ENCODE data around the gene PLVAP. TPM values are rescaled to one million over a fixed set of nuclear protein-coding genes. Genes with fewer than 3 reads are reported as not detected.

Gene PLVAP
- total RNA-seq, 1 donor from 2014 or later = 0.12 TPM

DNA sequence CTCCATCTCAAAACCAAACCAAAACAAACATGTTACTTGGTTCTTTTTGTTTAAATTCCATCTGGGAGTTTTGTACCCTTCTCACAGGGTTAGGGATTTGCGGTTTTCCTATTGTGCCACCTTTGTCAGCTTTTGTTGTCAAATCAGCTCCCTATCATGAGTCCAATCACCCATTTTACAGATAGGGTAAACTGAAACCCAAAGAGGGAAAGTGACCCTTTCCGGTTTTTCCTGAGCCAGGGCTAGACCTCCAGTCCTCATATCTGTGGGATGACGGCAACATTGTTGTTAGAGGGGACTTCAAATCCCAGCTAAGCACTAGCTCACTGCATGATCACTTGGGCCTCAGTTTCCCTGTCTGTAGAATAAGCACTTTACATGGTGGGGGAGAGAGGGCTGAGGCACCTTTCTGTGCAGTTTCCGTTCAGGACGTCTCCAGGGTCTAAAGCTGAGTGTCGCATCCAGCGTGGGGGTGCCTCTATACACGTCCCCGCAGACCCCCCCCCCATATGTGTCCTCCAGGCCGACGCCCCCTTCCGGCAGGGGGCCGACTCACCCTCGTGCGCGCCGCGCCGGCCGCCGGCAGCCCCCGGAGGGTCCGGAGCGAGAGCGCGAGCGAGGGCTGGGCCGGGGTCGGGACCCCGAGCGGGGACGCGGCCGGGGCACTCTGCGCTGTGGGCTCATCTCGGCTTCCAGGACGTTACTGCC, 13.0 kb upstream of the PLVAP start:
- Mint-ChIP-seq H3K4me3 (ENCODE audit: low read depth) (no peak overlapping the region), H3K4me1 (ENCODE audit: low read depth) (peaks cover 7% of the 10 kb centered on the region), H3K27me3 (peaks cover 11% of the 10 kb centered on the region), H3K36me3 (ENCODE audit: insufficient read depth) (peaks cover 3% of the 10 kb centered on the region), H3K27ac (no peak overlapping the region), H3K9me3 (ENCODE audit: low read depth) (peaks cover 4% of the 10 kb centered on the region)
- DNase-seq (ENCODE audit: low spot score, unreplicated experiment) = no peak
- TF ChIP-seq, protein P1, sequence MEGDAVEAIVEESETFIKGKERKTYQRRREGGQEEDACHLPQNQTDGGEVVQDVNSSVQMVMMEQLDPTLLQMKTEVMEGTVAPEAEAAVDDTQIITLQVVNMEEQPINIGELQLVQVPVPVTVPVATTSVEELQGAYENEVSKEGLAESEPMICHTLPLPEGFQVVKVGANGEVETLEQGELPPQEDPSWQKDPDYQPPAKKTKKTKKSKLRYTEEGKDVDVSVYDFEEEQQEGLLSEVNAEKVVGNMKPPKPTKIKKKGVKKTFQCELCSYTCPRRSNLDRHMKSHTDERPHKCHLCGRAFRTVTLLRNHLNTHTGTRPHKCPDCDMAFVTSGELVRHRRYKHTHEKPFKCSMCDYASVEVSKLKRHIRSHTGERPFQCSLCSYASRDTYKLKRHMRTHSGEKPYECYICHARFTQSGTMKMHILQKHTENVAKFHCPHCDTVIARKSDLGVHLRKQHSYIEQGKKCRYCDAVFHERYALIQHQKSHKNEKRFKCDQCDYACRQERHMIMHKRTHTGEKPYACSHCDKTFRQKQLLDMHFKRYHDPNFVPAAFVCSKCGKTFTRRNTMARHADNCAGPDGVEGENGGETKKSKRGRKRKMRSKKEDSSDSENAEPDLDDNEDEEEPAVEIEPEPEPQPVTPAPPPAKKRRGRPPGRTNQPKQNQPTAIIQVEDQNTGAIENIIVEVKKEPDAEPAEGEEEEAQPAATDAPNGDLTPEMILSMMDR (IDR thresholded peaks at IDR 0.05; ENCODE audit: unreplicated experiment) = peak; percentile 36

DNA sequence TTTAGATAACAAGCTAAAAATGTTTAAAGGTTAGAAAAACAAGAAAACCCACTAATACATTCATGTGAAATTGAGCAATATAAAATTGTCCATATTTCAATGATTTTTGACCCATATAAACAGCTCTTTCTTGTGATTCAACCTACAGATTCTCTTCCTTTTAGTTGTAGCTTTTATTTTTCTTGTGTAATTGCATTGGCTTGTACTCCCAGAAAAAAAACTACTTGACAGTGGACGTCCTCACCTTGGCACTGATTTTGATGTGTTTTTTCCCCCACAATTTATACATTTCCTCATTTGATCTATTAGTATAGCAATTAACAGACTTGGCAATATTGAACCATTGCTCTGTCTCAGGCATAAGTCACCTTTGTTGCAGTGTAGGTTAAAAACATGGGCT, 12.1 kb upstream of the PLVAP start:
- Mint-ChIP-seq H3K4me1 (ENCODE audit: low read depth) (peaks cover 7% of the 10 kb centered on the region), H3K36me3 (ENCODE audit: insufficient read depth) (peaks cover 3% of the 10 kb centered on the region), H3K9me3 (ENCODE audit: low read depth) (peaks cover 4% of the 10 kb centered on the region), H3K27me3 (peaks cover 11% of the 10 kb centered on the region), H3K4me3 (ENCODE audit: low read depth) (no peak overlapping the region), H3K27ac (no peak overlapping the region)
- TF ChIP-seq, protein P1 (IDR thresholded peaks at IDR 0.05; ENCODE audit: unreplicated experiment) = no peak
- DNase-seq (ENCODE audit: low spot score, unreplicated experiment) = no peak

DNA sequence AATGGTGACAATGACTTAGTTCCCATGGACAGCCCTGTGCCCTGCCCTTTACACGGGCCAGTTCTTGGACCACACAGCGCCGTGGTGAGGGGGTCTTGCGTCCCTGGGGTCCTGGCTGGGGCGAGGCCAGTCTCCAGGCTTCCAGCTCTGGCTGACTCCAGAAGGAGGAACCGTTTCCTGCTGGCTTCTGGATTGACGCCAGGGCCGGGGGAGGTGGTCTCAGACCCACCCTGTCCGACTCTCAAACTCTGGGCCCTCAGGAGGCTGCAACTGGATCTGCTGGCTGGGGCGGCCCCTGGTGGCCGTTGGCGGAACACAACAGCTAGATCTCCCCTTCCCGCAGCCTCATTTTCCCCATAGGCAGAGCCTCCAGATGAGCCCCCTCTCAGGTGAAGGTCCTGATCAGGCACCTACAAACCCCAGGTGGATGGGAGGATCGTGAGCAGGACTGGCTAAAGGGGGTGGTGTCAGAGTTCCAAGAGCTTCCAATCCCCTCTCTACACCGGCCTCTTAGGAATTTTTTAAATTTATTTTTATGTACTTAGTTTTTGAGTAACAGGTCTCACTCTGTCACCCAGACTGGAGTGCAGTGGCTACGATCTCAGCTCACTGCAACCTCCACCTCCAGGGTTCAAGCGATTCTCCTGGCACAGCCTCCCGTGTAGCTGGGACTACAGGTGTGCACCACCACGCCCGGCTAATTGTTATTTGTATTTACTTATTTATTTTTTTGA, 8.9 kb upstream of the PLVAP start:
- peaks cover 4% of the 10 kb centered on the region for H3K9me3 Mint-ChIP-seq (ENCODE audit: low read depth)
- no peak overlapping the region for H3K4me3 Mint-ChIP-seq (ENCODE audit: low read depth)
- TF ChIP-seq, protein P1 (IDR thresholded peaks at IDR 0.05; ENCODE audit: unreplicated experiment) = peak; percentile 85
- H3K4me1 Mint-ChIP-seq (ENCODE audit: low read depth) = peaks cover 3% of the 10 kb centered on the region
- peak; percentile 50 for DNase-seq (ENCODE audit: low spot score, unreplicated experiment)
- peaks cover 3% of the 10 kb centered on the region for H3K36me3 Mint-ChIP-seq (ENCODE audit: insufficient read depth)
- no peak overlapping the region for H3K27ac Mint-ChIP-seq
- H3K27me3 Mint-ChIP-seq = peaks cover 11% of the 10 kb centered on the region

DNA sequence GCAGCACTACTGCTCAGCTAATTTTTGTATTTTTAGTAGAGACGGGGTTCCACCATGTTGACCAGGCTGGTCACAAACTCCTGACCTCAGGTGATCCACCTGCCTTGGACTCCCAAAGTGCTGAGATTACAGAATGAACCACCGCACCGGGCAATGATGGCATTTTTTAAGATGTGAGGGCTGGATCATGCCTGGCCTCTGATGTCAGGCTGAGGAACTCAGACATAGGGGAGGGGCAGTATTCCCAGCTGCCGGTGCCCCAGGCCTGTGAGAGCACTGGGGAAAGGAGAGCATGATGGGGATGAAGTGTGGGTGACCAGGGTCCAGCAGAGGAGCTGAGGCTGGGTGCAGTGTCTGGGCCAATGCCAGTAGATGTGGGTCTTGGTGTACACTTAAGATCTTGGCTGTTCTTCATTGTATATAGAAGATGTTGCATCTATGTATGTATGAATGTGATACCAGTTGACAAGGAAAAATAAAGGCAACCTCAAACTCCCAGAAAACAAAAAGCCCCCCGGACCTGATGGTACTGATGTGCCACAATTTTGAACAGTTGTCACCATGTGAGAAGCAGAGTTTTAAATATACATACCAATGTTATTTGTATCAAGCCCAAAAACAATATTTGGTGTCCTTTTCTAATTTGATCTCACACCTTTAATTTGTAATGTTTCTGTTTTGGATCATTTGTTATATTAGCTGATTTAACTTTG, 3.4 kb upstream of the PLVAP start:
- Mint-ChIP-seq H3K9me3 (ENCODE audit: low read depth) (peaks cover 3% of the 10 kb centered on the region), H3K4me1 (ENCODE audit: low read depth) (peaks cover 4% of the 10 kb centered on the region), H3K27me3 (no peaks in the 10 kb centered on the region), H3K27ac (no peak overlapping the region), H3K4me3 (ENCODE audit: low read depth) (no peak overlapping the region), H3K36me3 (ENCODE audit: insufficient read depth) (no peaks in the 10 kb centered on the region)
- DNase-seq (ENCODE audit: low spot score, unreplicated experiment) = no peak
- TF ChIP-seq, protein P1 (IDR thresholded peaks at IDR 0.05; ENCODE audit: unreplicated experiment) = no peak

DNA sequence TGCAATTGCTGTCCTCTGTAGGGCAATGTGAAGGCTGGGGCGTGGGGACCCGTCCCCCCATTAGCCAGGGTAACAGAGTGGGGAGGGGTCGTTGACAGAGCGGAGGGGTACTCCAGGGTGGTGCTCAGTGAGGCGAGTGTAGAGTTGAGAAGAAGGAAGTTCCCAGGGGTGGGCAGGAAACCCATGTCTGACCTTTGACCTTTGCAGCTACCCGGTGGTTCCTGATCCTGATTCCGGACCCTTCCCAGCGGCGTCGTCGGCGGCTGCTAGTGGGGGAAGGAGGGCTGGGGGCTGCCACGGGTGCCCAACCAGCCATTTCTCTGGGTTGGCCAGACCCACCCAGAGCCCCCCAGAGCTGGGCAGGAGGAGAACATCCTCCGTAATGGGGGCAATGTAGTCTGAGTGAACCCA, 2.1 kb upstream of the PLVAP start:
- TF ChIP-seq, protein P1 (IDR thresholded peaks at IDR 0.05; ENCODE audit: unreplicated experiment) = no peak
- H3K27ac Mint-ChIP-seq = peak overlapping the region; percentile 57
- H3K4me3 Mint-ChIP-seq (ENCODE audit: low read depth) = no peak overlapping the region
- no peaks in the 10 kb centered on the region for H3K36me3 Mint-ChIP-seq (ENCODE audit: insufficient read depth)
- peaks cover 4% of the 10 kb centered on the region for H3K4me1 Mint-ChIP-seq (ENCODE audit: low read depth)
- H3K9me3 Mint-ChIP-seq (ENCODE audit: low read depth) = peaks cover 3% of the 10 kb centered on the region
- DNase-seq (ENCODE audit: low spot score, unreplicated experiment) = no peak
- no peaks in the 10 kb centered on the region for H3K27me3 Mint-ChIP-seq
